ENCODE data around the gene APC2.

Gene APC2

GRCh38 chr19:1421218-1421957 lies 28.5 kb upstream of the APC2 start:
- H3K4me1 ChIP-seq (ENCODE audit: control insufficient read depth, low read length): no peaks in the 10 kb centered on the region
- H3F3A ChIP-seq (ENCODE audit: control insufficient read depth, insufficient read depth): no peaks in the 10 kb centered on the region
- peaks cover 4% of the 10 kb centered on the region; the same call in 1 of the 2 replicates for H4K20me1 ChIP-seq (ENCODE audit: control insufficient read depth, insufficient read depth, low read depth, low read length)
- peaks cover 90% of the 10 kb centered on the region for H3K79me2 ChIP-seq (ENCODE audit: control insufficient read depth, low read length)
- no peak for TF ChIP-seq EZH2phosphoT487 (IDR thresholded peaks at IDR 0.05; ENCODE audit: borderline replicate concordance, low read length)
- TF ChIP-seq CTCF (IDR thresholded peaks at IDR 0.05; ENCODE audit: low read depth, low read length, poor library complexity, severe bottlenecking): no peak
- no peaks in the 10 kb centered on the region for H3K9me3 ChIP-seq (ENCODE audit: control insufficient read depth, insufficient read depth, low read length)
- no peak overlapping the region for H3K27ac ChIP-seq (ENCODE audit: low read depth, low read length)
- no peaks in the 10 kb centered on the region for H3K27me3 ChIP-seq (ENCODE audit: control insufficient read depth, low read length)
- H3K4me3 ChIP-seq (ENCODE audit: low read length): no peak overlapping the region
- H3K4me2 ChIP-seq (ENCODE audit: low read length): no peak overlapping the region
- no peaks in the 10 kb centered on the region for H3K9me2 ChIP-seq (replicated peaks; ENCODE audit: control insufficient read depth, low read length)
- H3K36me3 ChIP-seq (ENCODE audit: control insufficient read depth, low read length): peaks cover 95% of the 10 kb centered on the region

DNA sequence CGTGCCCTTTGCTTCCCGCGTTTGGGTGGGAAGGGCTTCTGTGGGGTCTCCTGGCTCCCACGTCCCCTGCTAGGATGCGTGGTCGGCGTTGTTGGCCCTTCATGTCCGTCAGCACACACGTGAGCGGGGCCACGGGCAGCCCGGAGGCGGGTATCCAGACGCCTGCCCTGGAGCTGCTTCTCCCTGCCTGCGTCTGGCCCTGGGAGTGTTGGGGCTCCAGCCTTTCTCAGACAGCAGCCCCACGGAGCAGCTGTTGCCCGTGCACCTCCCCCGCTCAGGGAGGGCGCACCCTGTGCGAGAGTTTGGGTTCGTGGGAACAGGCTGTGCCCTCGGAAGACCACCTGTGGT lies 28.0 kb upstream of the APC2 start:
- Histone ChIP-seq H3K27ac (ENCODE audit: low read depth, low read length) (no peak overlapping the region), H3K27me3 (ENCODE audit: control insufficient read depth, low read length) (no peaks in the 10 kb centered on the region), H3K4me1 (ENCODE audit: control insufficient read depth, low read length) (no peaks in the 10 kb centered on the region), H3K9me3 (ENCODE audit: control insufficient read depth, insufficient read depth, low read length) (no peaks in the 10 kb centered on the region), H3K36me3 (ENCODE audit: control insufficient read depth, low read length) (peaks cover 95% of the 10 kb centered on the region), H4K20me1 (ENCODE audit: control insufficient read depth, insufficient read depth, low read depth, low read length) (no peaks in the 10 kb centered on the region; the same call in 1 of the 2 replicates), H3K9me2 (replicated peaks; ENCODE audit: control insufficient read depth, low read length) (no peaks in the 10 kb centered on the region), H3K4me3 (ENCODE audit: low read length) (no peak overlapping the region), H3F3A (ENCODE audit: control insufficient read depth, insufficient read depth) (no peaks in the 10 kb centered on the region), H3K79me2 (ENCODE audit: control insufficient read depth, low read length) (peaks cover 86% of the 10 kb centered on the region), H3K4me2 (ENCODE audit: low read length) (no peak overlapping the region)
- no peak for TF ChIP-seq EZH2phosphoT487 (IDR thresholded peaks at IDR 0.05; ENCODE audit: borderline replicate concordance, low read length)
- TF ChIP-seq CTCF (IDR thresholded peaks at IDR 0.05; ENCODE audit: low read depth, low read length, poor library complexity, severe bottlenecking): no peak

GRCh38 chr19:1422360-1422759 lies 27.6 kb upstream of the APC2 start:
- H3K4me3 ChIP-seq (ENCODE audit: low read length): no peak overlapping the region
- no peaks in the 10 kb centered on the region; the same call in 1 of the 2 replicates for H4K20me1 ChIP-seq (ENCODE audit: control insufficient read depth, insufficient read depth, low read depth, low read length)
- H3K4me1 ChIP-seq (ENCODE audit: control insufficient read depth, low read length): no peaks in the 10 kb centered on the region
- TF ChIP-seq CTCF (IDR thresholded peaks at IDR 0.05; ENCODE audit: low read depth, low read length, poor library complexity, severe bottlenecking): no peak
- no peak for TF ChIP-seq EZH2phosphoT487 (IDR thresholded peaks at IDR 0.05; ENCODE audit: borderline replicate concordance, low read length)
- no peaks in the 10 kb centered on the region for H3K9me3 ChIP-seq (ENCODE audit: control insufficient read depth, insufficient read depth, low read length)
- H3K36me3 ChIP-seq (ENCODE audit: control insufficient read depth, low read length): peaks cover 95% of the 10 kb centered on the region
- H3F3A ChIP-seq (ENCODE audit: control insufficient read depth, insufficient read depth): no peaks in the 10 kb centered on the region
- H3K4me2 ChIP-seq (ENCODE audit: low read length): no peak overlapping the region
- H3K79me2 ChIP-seq (ENCODE audit: control insufficient read depth, low read length): peaks cover 84% of the 10 kb centered on the region
- H3K27ac ChIP-seq (ENCODE audit: low read depth, low read length): no peak overlapping the region
- no peaks in the 10 kb centered on the region for H3K27me3 ChIP-seq (ENCODE audit: control insufficient read depth, low read length)
- H3K9me2 ChIP-seq (replicated peaks; ENCODE audit: control insufficient read depth, low read length): no peaks in the 10 kb centered on the region

Measured in DOHH2 (cell line).